H1 (cell line): ENCODE results near the gene OS9. TPM values are rescaled to one million over a fixed set of nuclear protein-coding genes. Genes with fewer than 3 reads are reported as not detected.

Experiments
- BACH1 ChIP-seq: IDR thresholded peaks from 2 replicates; pipeline ENCODE4 v1.6.1; 2012; ENCODE audit warnings: low read length, improper control_type of control experiment
- CBX8 ChIP-seq: fragments of 300-800, 300-1000 bp; sonication (generic); IDR thresholded peaks from 2 replicates; pipeline ENCODE4 v1.7.1; 2016; ENCODE audit warnings: low read depth, low read length, borderline replicate concordance
- CHD7 ChIP-seq: fragments of 300-600 bp; sonication (generic); IDR thresholded peaks from 2 replicates; pipeline ENCODE4 v1.7.1; 2012; ENCODE audit warnings: low read length, moderate library complexity, mild to moderate bottlenecking, inconsistent platforms; ENCODE audit not compliant: insufficient replicate concordance
- E2F6 ChIP-seq: IDR thresholded peaks from 2 replicates; pipeline ENCODE4 v1.6.1; 2012; ENCODE audit warnings: inconsistent platforms
- EZH2 ChIP-seq: fragments of 200-600 bp; sonication (generic); IDR thresholded peaks from 2 replicates; pipeline ENCODE4 v1.7.1; 2012; ENCODE audit warnings: low read depth, mild to moderate bottlenecking, moderate library complexity, low read length, inconsistent platforms; ENCODE audit not compliant: severe bottlenecking
- JUND ChIP-seq: IDR thresholded peaks from 2 replicates; pipeline ENCODE4 v1.6.1; 2011; ENCODE audit warnings: mild to moderate bottlenecking, improper control_type of control experiment, low read length
- KDM4A ChIP-seq: IDR thresholded peaks from one replicate; pipeline ENCODE4 v1.7.1; 2012; ENCODE audit warnings: low read depth, mild to moderate bottlenecking, moderate library complexity, low read length, inconsistent platforms; ENCODE audit not compliant: severe bottlenecking
- RAD21 ChIP-seq, 2 experiments: IDR thresholded peaks in 1 of 2; conservative IDR thresholded peaks in 1 of 2; 2 replicates each; pipeline ENCODE4 v1.6.1; 2011; ENCODE audit warnings: low read depth in 2 of 2, low read length in 2 of 2, improper control_type of control experiment in 1 of 2, inconsistent platforms in 1 of 2, mild to moderate bottlenecking in 1 of 2, moderate library complexity in 1 of 2
- SP2 ChIP-seq: IDR thresholded peaks from 2 replicates; pipeline ENCODE4 v1.6.1; 2012; ENCODE audit warnings: mild to moderate bottlenecking, low read length, inconsistent platforms
- TAF7 ChIP-seq: optimal IDR thresholded peaks from 2 replicates; pipeline ENCODE3; 2011; ENCODE audit warnings: low read depth, mild to moderate bottlenecking, inconsistent platforms, low read length, moderate library complexity, borderline replicate concordance
- polyA plus RNA-seq, 7 experiments: library from polyadenylated mRNA; depleted of rRNA in 3 of 7; stranded (reverse) in 5 of 7; unstranded in 2 of 7; fragments of >200 nt in 5 of 7; fragments of 200-250 nt in 2 of 7; gene quantifications; 1 replicate in 5 of 7; 2 replicates in 1 of 7; 4 replicates in 1 of 7; pipeline versions ENCODE4 v1.2.1 to v1.2.3, GENCODE V29; 2011 to 2013; ENCODE audit warnings: missing spikeins in 2 of 7, mixed read lengths in 2 of 7
- total RNA-seq: library from RNA; stranded (reverse); fragmentation: NEBNext Ultra II Directional; extraction: Animal tissue kit (Norgen Biotek cat#: 25700); gene quantifications from 2 replicates; pipeline ENCODE4 v1.2.1, GENCODE V29; 2021

OS9 gene
- total and polyA plus RNA-seq, 2 of the 8 experiments (the other 6 are each of a cell fraction or from before 2014, with no cell fraction given) = 71.0 to 108 TPM

GRCh38 chr12:57727758-57728395 lies 33.9 kb downstream of the OS9 start (continued):
- no peak for TF ChIP-seq CHD7
- TF ChIP-seq CBX8 = no peak
- TF ChIP-seq E2F6 = no peak
- no peak for TF ChIP-seq BACH1
- TF ChIP-seq SP2 = no peak
- TF ChIP-seq JUND = no peak
- TF ChIP-seq KDM4A = no peak
- no peak for TF ChIP-seq EZH2
- no peak for TF ChIP-seq TAF7
- no peak for TF ChIP-seq RAD21 (IDR thresholded peaks at IDR 0.05 in 1 of 2, conservative IDR thresholded peaks at IDR 0.05 in 1 of 2; ENCODE audit: low read depth in 2 of 2, low read length in 2 of 2)
